A673 (cell line): ENCODE data around the gene RINT1. TPM values are rescaled to one million over a fixed set of nuclear protein-coding genes. Genes with fewer than 3 reads are reported as not detected.

Experiments used
- BruUV-seq: library from RNA; stranded (reverse); fragments of 400-500 nt; replicated peaks from 2 replicates; lab custom pipeline; 2021; lab: Mats Ljungman, UMichigan
- CTCF ChIA-PET: fragments of 300-600 bp; sonication (Branson Sonifier 250); formaldehyde crosslinking; loops from one replicate; lab custom pipeline; 2022; ENCODE audit warnings: antibody characterized with exemption; lab: Charles Lee
- POLR2A ChIA-PET: fragments of 300-600 bp; sonication (Branson Sonifier 250); formaldehyde crosslinking; loops from one replicate; lab custom pipeline; 2022; ENCODE audit warnings: antibody characterized with exemption; ENCODE audit not compliant: low non-redundant PET; lab: Charles Lee
- DNase-seq: peaks from one replicate; pipeline ENCODE4 v3.0.0-alpha.2; 2015; ENCODE audit warnings: low spot score
- H3K27ac ChIP-seq: fragments of 200-600 bp; sonication (generic); 2 replicates; pipeline ENCODE4 v1.5.1; 2016; ENCODE audit warnings: mixed run types, low read depth, mild to moderate bottlenecking, mixed read lengths, antibody characterized with exemption, low read length; ENCODE audit not compliant: poor library complexity, severe bottlenecking
- H3K27me3 ChIP-seq: fragments of 200-600 bp; sonication (generic); replicated peaks from 2 replicates; pipeline ENCODE4 v1.6.1; 2017; ENCODE audit warnings: mixed run types, low read depth, mild to moderate bottlenecking, mixed read lengths, antibody characterized with exemption, low read length; ENCODE audit not compliant: insufficient read depth, poor library complexity
- H3K36me3 ChIP-seq: fragments of 200-600 bp; sonication (generic); 2 replicates; pipeline ENCODE4 v1.6.1; 2016; ENCODE audit warnings: mixed run types, mild to moderate bottlenecking, mixed read lengths, antibody characterized with exemption, low read length; ENCODE audit not compliant: insufficient read depth, poor library complexity, severe bottlenecking
- H3K4me1 ChIP-seq: fragments of 200-600 bp; sonication (generic); 2 replicates; pipeline ENCODE4 v1.6.1; 2017; ENCODE audit warnings: mixed run types, mild to moderate bottlenecking, mixed read lengths, antibody characterized with exemption, low read length; ENCODE audit not compliant: insufficient read depth, poor library complexity, severe bottlenecking
- H3K4me3 ChIP-seq: fragments of 200-600 bp; sonication (generic); 2 replicates; pipeline ENCODE4 v1.5.1; 2016; ENCODE audit warnings: low read depth, mixed run types, mild to moderate bottlenecking, mixed read lengths, low read length; ENCODE audit not compliant: poor library complexity, severe bottlenecking
- H3K9me3 ChIP-seq: fragments of 200-600 bp; sonication (generic); 2 replicates; pipeline ENCODE4 v1.6.1; 2016; ENCODE audit warnings: mixed run types, low read depth, mild to moderate bottlenecking, mixed read lengths, antibody characterized with exemption, low read length; ENCODE audit not compliant: poor library complexity, severe bottlenecking
- CTCF ChIP-seq: fragments of 300-800, 200-600 bp; sonication (generic); conservative IDR thresholded peaks from 2 replicates; pipeline ENCODE4 v1.5.1; 2017; ENCODE audit warnings: low read depth, mild to moderate bottlenecking, antibody characterized with exemption, low read length, moderate library complexity, mixed read lengths
- EZH2 ChIP-seq: fragments of 200-600 bp; sonication (generic); IDR thresholded peaks from 2 replicates; pipeline ENCODE4 v1.6.1; 2017; ENCODE audit warnings: borderline replicate concordance, low read depth, mild to moderate bottlenecking, mixed read lengths, antibody characterized with exemption, low read length; ENCODE audit not compliant: poor library complexity, severe bottlenecking
- intact Hi-C: fragments of 100-400 bp; cut with micrococcal nuclease; formaldehyde crosslinking; loops from one replicate; pipeline ENCODE4 v1.10.0; 2022; ENCODE audit not compliant: unreplicated experiment
- total RNA-seq: library from RNA; stranded (reverse); gene quantifications from 2 replicates; pipeline ENCODE4 v1.2.3, GENCODE V29; 2021

The RINT1 gene
- total RNA-seq, 1 experiment from 2014 or later: 34.9 TPM

DNA sequence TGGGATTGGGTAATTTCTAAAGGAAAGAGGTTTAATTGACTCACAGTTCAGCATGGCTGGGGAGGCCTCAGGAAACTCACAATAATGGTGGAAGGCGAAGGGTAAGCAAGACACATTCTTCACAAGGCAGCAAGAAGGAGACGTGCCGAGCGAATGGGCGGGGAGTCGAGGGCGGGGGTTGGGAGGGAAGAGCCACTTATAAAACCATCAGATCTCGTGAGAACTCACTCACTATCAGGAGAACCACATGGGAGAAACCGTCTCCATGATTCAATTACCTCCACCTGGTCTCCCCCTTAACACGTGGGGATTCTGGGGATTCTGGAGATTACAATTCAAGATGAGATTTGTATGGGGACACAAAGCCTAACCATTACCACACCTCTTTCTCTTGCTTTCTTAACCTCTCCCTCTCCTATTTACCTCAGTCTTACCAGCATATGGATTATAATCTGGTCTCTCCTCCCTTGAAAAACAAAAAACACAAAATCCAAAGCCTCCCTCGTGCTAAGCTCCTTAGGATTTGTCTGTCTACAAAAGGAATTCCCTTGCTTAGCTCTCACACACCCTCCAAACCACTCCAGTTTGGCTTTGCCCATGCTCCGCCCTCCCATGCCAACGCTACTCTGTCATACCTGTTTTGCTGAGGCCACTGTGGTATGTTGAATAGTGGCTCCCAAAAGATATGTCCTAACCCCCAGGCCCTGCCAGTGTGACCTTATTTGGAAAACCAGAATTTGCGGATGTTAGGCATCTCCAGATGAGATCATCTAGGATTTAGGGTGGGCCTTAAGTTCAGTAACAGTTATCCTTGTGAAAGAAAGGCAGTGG, 68.9 kb downstream of the RINT1 start:
- H3K4me3 ChIP-seq: no peak overlapping the region
- no TSS peak for BruUV-seq
- intact Hi-C loops: no loop called here
- no peaks in the 10 kb centered on the region for H3K27me3 ChIP-seq
- H3K36me3 ChIP-seq: no peaks in the 10 kb centered on the region
- H3K27ac ChIP-seq: no peak overlapping the region
- H3K4me1 ChIP-seq: no peaks in the 10 kb centered on the region
- DNase-seq: no peak
- ChIA-PET POLR2A (no interaction called here), CTCF (interaction anchor here (0.6 kb wide), 1 partner anchor 276 kb away, joined by 6 read pairs; no protein-coding TSS in a partner anchor)
- no peaks in the 10 kb centered on the region for H3K9me3 ChIP-seq
- no peak for TF ChIP-seq EZH2
- TF ChIP-seq CTCF: no peak

DNA sequence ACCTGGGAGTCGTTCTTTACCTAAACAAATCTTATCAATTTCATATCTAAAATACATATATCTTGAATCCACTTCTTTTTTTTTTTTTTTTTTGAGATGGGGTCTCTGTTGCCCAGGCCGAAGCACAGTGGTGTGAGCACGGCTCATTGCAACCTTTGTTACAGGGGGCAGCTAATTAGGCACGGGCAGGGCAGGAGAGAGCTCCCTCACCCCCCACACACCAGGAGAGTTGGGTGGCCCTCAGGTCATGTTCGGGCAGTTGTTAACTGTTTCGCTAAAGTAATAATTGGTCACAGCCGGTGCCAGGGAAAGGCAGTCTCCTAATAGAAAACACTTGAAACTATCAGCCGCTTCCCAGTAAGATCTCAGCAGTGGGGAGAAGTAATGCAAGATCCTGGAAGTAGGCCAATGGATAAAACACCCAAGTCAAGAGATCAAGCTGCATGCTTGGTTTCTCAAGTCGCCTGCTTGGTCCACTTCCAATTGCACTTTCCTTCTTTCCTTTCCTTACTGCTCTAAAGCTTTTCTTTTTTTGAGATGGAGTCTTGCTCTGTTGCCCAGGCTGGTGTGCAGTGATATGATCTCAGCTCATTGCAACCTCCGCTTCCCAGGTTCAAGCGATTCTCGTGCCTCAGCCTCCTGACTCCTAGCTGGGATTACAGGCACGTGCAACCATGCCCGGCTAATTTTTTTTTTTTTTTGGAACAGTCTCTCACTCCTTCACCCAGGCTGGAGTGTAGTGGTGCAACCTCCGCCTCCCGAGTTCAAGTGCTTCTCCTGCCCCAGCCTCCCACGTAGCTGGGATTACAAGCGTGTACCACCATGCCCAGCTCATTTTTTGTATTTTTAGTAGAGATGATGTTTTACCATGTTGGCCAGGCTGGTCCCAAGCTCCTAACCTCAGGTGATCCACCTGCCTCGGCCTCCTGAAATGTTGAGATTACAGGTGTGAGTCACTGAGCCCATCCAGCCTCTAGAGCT, 70.6 kb downstream of the RINT1 start:
- POLR2A ChIA-PET: no interaction called here
- CTCF ChIA-PET: interaction anchor here (0.7 to 0.9 kb wide), 2 partner anchors 14 to 446 kb away, joined by 3 to 5 read pairs; no protein-coding TSS in a partner anchor
- no peaks in the 10 kb centered on the region for H3K9me3 ChIP-seq
- intact Hi-C loops: no loop called here
- no peaks in the 10 kb centered on the region for H3K4me1 ChIP-seq
- no peak for TF ChIP-seq EZH2
- no peak for TF ChIP-seq CTCF
- peak; percentile 30 for DNase-seq
- H3K27me3 ChIP-seq: no peaks in the 10 kb centered on the region
- no TSS peak for BruUV-seq
- no peaks in the 10 kb centered on the region for H3K36me3 ChIP-seq
- no peak overlapping the region for H3K4me3 ChIP-seq
- no peak overlapping the region for H3K27ac ChIP-seq

DNA sequence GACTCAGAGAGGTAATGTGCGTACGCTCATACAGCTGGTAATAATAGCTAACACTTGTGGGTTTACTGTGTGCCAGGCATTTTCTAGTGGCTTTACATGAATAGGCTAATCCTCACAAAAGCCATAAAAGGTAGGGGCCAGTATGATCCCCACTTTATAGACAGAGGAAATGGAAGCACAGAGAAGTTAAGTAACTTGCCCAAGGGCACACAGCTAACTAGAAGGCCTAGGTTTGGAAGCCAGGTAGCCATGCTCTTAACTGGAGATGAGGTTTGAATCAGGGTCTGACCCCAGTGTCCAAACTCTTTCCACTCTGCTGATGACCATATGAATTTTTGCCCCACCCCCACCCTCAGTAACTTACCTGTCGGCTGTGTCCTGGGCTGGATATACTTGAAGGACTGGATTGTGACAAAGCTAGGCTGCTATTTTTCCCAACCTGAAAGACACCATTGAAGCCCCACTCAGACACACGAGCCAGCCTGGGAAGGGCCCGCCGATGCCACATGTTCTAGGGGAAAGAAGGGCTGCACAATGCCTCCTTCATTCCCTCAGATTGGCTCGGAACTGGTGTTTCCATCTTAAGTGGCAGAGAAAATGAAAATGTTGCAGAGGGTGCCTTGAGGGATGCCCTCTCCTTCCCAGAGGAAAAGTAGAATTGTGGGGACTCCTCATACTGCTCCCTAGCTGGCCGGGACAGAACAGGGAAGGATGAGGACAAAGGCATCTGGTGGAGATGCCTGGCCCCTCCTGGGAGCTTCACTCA, 78.3 kb downstream of the RINT1 start:
- H3K36me3 ChIP-seq: peaks cover 25% of the 10 kb centered on the region
- ChIA-PET POLR2A (no interaction called here), CTCF (no interaction called here)
- H3K9me3 ChIP-seq: no peaks in the 10 kb centered on the region
- no peaks in the 10 kb centered on the region for H3K4me1 ChIP-seq
- H3K27ac ChIP-seq: no peak overlapping the region
- TF ChIP-seq EZH2 (no peak), CTCF (no peak)
- intact Hi-C loops: no loop called here
- no peak overlapping the region for H3K4me3 ChIP-seq
- no peak for DNase-seq
- no peaks in the 10 kb centered on the region for H3K27me3 ChIP-seq
- BruUV-seq: no TSS peak
